HG03196 (cell line): ENCODE measurements around the gene CNKSR3.
A peak's percentile ranks its signal among the peaks of the same experiment; 100 is the strongest.

ENCODE experiments used
- ATAC-seq: cut with Tn5 transposase; IDR thresholded peaks from one replicate; pipeline ENCODE4 v1.9.1; 2021; ENCODE audit not compliant: unreplicated experiment

The CNKSR3 gene

GRCh38 chr6:154388803-154389202 lies 121.7 kb downstream of the CNKSR3 start:
- ATAC-seq, result no peak

DNA sequence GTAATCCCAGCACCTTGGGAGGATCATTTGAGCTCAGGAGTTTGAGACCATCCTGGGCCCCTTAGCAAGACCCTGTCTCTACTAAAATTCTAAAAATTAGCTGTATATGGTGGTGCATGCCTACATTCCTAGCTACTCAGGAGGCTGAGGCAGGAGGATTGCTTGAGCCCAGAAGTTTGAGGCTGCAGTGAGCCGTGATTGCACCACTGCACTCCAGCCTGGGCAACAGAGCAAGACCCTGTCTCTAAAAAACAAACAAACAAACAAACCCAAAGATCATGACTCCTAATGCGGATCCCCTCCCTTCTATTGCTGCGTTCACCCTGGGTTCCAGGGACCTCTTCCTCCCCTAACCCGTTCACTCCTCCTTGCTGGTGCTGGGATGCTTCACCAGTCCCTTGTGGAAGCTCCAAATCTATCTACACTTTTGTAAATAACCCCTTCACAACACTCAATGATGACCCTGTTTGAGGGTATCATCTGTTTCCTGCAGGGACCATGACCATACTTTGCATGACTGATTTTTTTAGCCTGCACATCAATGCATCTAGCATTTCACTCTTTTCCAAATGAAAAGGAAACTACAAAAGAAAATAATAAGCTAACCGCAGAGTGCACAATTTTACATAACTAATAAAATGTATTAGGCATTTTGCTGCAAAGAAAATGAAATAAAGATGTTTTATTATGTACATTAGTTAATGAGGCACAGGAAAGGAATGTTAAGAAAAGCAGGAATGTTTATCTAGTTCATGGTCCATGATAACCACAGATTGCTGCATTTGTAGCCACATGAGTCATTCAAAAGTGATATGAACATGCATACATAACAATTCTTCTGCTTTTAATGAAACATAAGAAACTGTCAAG lies 123.4 kb downstream of the CNKSR3 start:
- no peak for ATAC-seq

- ATAC-seq, result no peak
These were observed 126.3 kb downstream of the CNKSR3 start for GRCh38 chr6:154384191-154384590.

DNA sequence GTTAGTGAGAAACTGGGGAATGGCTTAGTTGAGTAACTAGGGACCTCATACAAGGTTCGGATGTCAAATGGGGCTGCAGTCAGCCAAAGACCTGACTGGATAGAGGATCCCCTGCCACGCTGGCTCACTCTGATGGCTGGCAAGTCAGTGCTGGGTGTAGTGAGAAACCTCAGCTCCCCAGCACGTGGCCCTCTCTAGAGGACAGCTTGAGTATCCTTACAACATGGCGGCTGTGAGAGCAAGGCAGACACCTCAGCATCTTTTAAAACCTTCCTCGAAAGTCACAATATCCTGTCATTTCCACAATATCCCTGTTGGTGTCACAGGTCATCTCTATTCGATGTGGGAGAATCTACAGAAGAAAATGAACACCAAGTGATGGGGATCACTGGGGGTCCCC lies 127.2 kb downstream of the CNKSR3 start:
- ATAC-seq, result no peak

DNA sequence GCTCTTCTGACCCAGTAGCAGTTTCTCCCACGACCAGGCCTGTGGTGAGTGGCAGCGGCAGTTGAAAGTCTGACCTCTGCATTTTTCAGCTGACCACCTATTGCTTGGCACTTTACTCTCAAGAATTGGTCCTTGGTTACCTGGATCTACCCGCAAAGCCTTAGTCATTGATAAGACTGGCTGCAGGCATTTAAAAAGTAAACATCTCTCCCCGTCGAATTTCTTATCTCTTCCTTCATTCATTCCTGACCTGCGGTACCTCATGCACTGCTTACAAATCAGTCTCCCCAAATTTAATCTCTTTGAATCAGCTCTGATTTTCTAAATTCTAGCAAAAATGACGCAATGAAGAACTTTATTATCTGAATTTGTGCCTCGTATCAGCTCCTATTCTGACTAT lies 127.7 kb downstream of the CNKSR3 start:
- no peak for ATAC-seq

GRCh38 chr6:154381548-154381947 lies 128.9 kb downstream of the CNKSR3 start:
- ATAC-seq, result no peak

DNA sequence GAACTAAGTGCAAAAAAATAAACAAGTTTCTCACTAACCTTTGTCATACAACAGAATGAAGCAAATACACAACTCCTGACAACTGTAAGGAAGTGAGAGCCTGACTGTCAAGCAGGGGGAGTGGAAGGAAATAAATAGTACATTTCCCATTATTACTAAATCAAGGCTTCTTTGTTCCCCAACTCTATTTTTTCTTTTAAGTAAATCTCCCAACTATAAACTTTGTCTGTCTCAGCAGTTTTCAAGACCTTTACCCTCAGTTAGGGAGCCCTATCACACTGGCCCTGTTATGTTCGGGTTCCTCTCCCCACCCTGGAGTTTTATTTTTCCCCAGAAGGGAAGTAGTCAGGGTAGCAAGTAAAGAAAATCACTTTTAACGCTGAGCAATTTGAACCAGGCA lies 129.7 kb downstream of the CNKSR3 start:
- ATAC-seq, result no peak

DNA sequence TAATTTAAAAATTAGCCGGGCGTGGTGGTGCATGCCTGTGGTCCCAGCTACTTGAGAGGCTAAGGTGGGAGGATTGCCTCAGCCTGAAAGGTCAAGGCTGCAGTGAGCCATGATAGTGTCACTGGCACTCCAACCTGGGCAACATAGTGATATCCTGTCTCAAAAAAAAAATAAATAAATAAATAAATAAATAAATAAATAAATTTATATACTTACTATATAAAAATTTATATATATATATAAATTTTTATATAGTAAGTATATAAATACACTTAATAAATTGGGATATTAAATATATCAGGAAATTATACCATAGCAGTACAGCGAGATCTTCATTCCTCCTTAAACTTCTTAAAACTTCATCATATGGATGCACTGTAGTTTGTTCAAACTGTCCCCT lies 130.9 kb downstream of the CNKSR3 start:
- ATAC-seq, result no peak

DNA sequence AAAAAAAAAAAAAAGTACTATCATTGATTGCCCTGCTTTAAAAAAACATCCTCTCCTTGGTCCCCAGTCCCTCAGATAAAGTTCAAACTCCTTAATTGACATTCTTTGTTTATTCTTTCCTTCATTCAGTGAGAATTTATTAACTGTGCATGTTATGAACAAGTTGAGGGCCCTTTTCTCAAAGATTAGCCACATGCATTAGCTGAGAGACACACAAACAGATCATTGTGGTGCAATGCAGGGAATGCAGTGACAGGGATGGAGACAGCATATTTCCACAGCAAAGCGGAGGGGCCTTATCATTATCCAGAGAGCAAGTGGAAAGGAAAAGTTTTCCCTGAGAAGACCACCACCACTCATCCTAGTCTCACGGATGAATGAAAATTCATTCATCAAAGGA lies 132.0 kb downstream of the CNKSR3 start:
- ATAC-seq, result no peak

DNA sequence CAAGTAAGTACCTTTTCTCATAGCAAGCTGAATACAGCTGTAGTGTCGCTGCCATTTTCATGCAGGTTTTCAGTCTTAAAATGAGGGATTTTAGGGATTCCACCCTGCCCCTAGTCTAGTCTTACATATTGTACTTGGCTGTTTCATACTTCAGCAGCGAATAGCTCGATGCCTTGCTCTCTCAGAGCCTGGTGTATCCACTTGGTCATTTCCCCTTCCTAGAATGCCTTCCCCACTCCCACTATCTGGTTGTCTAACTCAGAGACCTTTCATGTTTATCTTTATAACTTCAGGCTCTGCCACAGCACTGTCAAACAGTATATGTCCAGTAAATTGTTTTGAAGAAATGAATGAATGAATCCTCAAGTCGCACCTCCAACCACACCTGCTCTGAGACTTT lies 132.8 kb downstream of the CNKSR3 start:
- ATAC-seq, result no peak

GRCh38 chr6:154373971-154374370 lies 136.5 kb downstream of the CNKSR3 start:
- ATAC-seq, result no peak

- no peak for ATAC-seq
These were observed 139.2 kb downstream of the CNKSR3 start for GRCh38 chr6:154371281-154371680.

GRCh38 chr6:154370545-154370944 lies 139.9 kb downstream of the CNKSR3 start:
- peak; percentile 63 for ATAC-seq

GRCh38 chr6:154367839-154368695 lies 142.4 kb downstream of the CNKSR3 start:
- no peak for ATAC-seq

DNA sequence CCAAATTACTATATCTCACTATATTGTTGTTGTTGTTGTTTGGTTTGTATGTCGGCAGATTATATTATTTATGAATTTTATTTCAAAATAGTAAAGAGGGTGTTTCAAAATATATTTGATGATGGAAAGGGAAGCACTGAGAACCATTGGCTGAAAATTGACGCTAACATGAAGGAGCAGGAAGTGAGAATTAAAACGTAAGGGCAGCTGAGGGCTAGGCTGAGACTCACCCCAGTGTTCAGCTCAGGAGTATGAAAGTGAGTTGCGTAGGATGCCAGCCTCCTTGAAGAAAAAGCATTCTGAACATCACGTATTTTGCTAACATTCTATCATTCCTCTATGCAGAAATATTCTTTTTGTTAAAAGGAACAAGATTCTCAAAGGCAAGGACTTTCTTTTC lies 143.1 kb downstream of the CNKSR3 start:
- no peak for ATAC-seq

GRCh38 chr6:154363821-154364220 lies 146.7 kb downstream of the CNKSR3 start:
- no peak for ATAC-seq

DNA sequence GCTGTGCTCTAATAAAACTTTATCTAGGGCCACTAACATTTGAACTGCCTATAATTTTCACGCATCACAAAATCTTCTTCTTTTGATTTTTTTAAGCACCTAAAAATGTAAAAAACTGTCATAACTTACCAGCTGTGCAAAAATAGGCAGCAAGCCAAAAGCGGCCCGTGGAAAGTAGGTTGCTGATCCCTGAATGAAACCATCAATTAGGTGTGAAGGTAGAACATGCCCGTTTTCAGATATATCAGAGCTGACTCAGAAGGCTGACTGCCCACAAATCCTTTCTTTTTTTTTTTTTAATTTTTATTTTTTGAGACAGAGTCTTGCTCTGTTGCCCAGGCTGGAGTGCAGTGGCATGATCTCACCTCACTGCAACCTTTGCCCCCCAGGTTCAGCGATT lies 149.0 kb downstream of the CNKSR3 start:
- ATAC-seq, result no peak

DNA sequence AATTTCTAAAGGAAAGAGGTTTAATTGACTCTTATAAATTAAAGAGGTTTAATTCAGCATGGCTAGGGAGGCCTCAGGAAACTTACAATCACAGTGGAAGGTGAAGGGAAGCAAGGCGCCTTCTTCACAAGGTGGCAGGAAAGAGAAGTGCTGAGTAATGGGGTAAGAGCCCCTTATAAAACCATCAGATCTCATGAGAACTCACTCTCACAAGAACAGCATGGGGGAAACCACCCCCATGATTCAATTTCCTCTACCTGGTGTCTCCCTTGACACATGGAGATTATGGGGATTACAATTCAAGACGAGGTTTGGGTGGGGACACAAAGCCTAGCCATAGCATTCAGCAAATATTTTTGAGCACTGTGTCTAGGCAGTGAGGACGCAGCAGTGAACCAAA lies 150.0 kb downstream of the CNKSR3 start:
- no peak for ATAC-seq

GRCh38 chr6:154359679-154360078 lies 150.8 kb downstream of the CNKSR3 start:
- no peak for ATAC-seq

DNA sequence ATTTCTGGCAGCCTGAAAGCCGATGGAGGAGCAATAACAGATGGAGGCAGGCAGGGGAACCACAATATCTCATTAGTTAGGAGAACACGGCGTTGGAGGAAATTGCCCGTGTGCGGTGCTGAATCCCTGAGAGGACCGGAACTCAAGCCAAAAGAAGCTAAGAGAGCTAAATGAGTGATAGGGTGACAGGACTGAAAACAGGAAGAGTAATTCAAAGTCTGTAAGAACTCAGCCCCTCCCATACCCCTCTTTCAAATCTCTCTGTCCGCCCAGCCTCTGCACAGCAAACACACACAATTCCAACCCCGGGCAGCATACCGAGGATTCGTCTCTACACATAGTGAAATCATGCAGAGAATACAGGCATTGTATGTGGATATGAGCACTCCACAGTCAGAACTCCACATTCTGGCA lies 151.3 kb downstream of the CNKSR3 start:
- ATAC-seq, result no peak

DNA sequence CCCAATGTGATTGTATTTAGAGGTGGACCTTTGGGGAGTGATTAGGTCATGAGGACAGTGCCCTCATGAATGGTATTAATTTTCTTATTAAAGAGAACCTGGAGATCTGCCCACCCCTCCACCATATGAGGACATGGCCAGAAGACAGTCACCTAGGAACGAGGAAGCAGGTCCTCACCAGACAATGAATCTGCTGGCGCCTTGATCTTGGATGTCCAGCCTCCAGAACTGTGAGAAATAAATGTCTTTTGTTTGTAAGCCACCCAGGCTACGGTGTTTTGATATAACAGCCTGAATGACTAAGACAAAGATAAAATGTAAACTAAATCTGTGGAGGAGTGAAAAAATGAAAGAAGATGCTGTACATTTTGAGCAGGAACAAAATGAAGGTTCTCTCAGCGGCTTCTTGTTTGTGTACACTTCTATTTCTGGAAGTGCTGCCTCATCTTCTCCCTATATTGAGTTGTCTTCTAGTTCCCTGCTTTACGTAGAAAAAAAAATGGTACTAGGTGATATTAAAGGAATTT lies 152.4 kb downstream of the CNKSR3 start:
- no peak for ATAC-seq

GRCh38 chr6:154356690-154357089 lies 153.8 kb downstream of the CNKSR3 start, which contains the start of gene IPCEF1:
Gene IPCEF1 (minus strand): TSS chr6:154356803. CDS start chr6:154265947, 90,856 bp downstream.
- peak; percentile 21 for ATAC-seq
